HepG2 (cell line): ENCODE measurements around the gene REEP3. TPM values are rescaled to one million over a fixed set of nuclear protein-coding genes. Genes with fewer than 3 reads are reported as not detected.

Source experiments
- AKNA ChIP-seq: sonication (generic); formaldehyde crosslinking; IDR thresholded peaks from 2 replicates; pipeline ENCODE4 v1.4.0; 2020; ENCODE audit warnings: missing genetic modification reagents, borderline replicate concordance
- CHCHD3 ChIP-seq: sonication (generic); formaldehyde crosslinking; IDR thresholded peaks from 2 replicates; pipeline ENCODE4 v1.8.0; 2022; ENCODE audit warnings: mild to moderate bottlenecking, missing genetic modification reagents, moderate library complexity
- CHD4 ChIP-seq: fragments of 200-600 bp; sonication (generic); IDR thresholded peaks from 2 replicates; pipeline ENCODE4 v1.7.0; 2017; ENCODE audit warnings: mild to moderate bottlenecking, low read length, borderline replicate concordance
- GRHL1 ChIP-seq: sonication (generic); formaldehyde crosslinking; conservative IDR thresholded peaks from 2 replicates; pipeline ENCODE4 v1.8.0; 2022; ENCODE audit warnings: missing genetic modification reagents
- MIXL1 ChIP-seq: IDR thresholded peaks from 2 replicates; pipeline ENCODE4 v1.6.1; 2016
- MLX ChIP-seq: IDR thresholded peaks from 2 replicates; pipeline ENCODE4 v1.6.1; 2016
- MNT ChIP-seq: fragments of 450-650 bp; IDR thresholded peaks from 2 replicates; pipeline ENCODE4 v1.6.1; 2016
- MTA3 ChIP-seq: sonication (generic); formaldehyde crosslinking; IDR thresholded peaks from 2 replicates; pipeline ENCODE4 v1.4.0; 2020; ENCODE audit warnings: missing genetic modification reagents
- NONO ChIP-seq, 2 experiments: fragments of 450-650 bp in 1 of 2; sonication (generic) in 1 of 2; formaldehyde crosslinking in 1 of 2; IDR thresholded peaks in 1 of 2; conservative IDR thresholded peaks in 1 of 2; 2 replicates each; pipeline versions ENCODE4 v1.6.1 to v1.8.0; 2017 to 2022; ENCODE audit warnings: mild to moderate bottlenecking in 1 of 2, missing genetic modification reagents in 1 of 2, moderate library complexity in 1 of 2
- RFXAP ChIP-seq: sonication (generic); formaldehyde crosslinking; IDR thresholded peaks from 2 replicates; pipeline ENCODE4 v1.4.0; 2020; ENCODE audit warnings: missing genetic modification reagents, borderline replicate concordance
- SP140L ChIP-seq: sonication (generic); formaldehyde crosslinking; IDR thresholded peaks from 2 replicates; pipeline ENCODE4 v1.4.0; 2020; ENCODE audit warnings: missing genetic modification reagents, borderline replicate concordance
- TSC22D2 ChIP-seq: sonication (generic); formaldehyde crosslinking; IDR thresholded peaks from 2 replicates; pipeline ENCODE4 v1.5.1; 2020; ENCODE audit warnings: missing genetic modification reagents, mild to moderate bottlenecking, borderline replicate concordance
- ZBTB3 ChIP-seq: sonication (generic); formaldehyde crosslinking; IDR thresholded peaks from 2 replicates; pipeline ENCODE4 v1.4.0; 2020; ENCODE audit warnings: low read depth, mild to moderate bottlenecking, moderate library complexity, missing genetic modification reagents, borderline replicate concordance
- ZBTB46 ChIP-seq: sonication (generic); formaldehyde crosslinking; IDR thresholded peaks from 2 replicates; pipeline ENCODE4 v1.4.0; 2020; ENCODE audit warnings: mild to moderate bottlenecking, missing genetic modification reagents, borderline replicate concordance
- ZNF468 ChIP-seq: sonication (generic); formaldehyde crosslinking; IDR thresholded peaks from 2 replicates; pipeline ENCODE4 v1.8.0; 2022; ENCODE audit warnings: mild to moderate bottlenecking, moderate library complexity, missing genetic modification reagents
- ZNF614 ChIP-seq: IDR thresholded peaks from 2 replicates; pipeline ENCODE4 v1.6.1; 2018; ENCODE audit warnings: missing biosample characterization, missing genetic modification reagents, inconsistent platforms, borderline replicate concordance
- ZNF772 ChIP-seq: sonication (generic); formaldehyde crosslinking; IDR thresholded peaks from 2 replicates; pipeline ENCODE4 v1.5.0; 2020; ENCODE audit warnings: mild to moderate bottlenecking, missing genetic modification reagents
- ZSCAN12 ChIP-seq: sonication (generic); formaldehyde crosslinking; IDR thresholded peaks from 2 replicates; pipeline ENCODE4 v1.9.0; 2021; ENCODE audit warnings: mild to moderate bottlenecking, missing genetic modification reagents
- polyA plus RNA-seq, 8 experiments: library from polyadenylated mRNA; depleted of rRNA in 3 of 8; stranded (reverse) in 7 of 8; unstranded in 1 of 8; fragments of >200 nt; fragmentation: Illumina TruSeq in 4 of 8; extraction: Trizol in 4 of 8; gene quantifications; 2 replicates each; pipeline versions ENCODE4 v1.2.1 to v1.2.3, GENCODE V29; 2011 to 2016; ENCODE audit warnings: low read depth in 4 of 8, missing spikeins in 1 of 8, mixed read lengths in 1 of 8; ENCODE audit not compliant: insufficient read depth in 1 of 8
- total RNA-seq, 5 experiments: library from RNA; depleted of rRNA; stranded (reverse); fragments of >200 nt; fragmentation: Illumina TruSeq; extraction: Trizol; gene quantifications; 2 replicates each; pipeline ENCODE4 v1.2.3, GENCODE V29; 2016; ENCODE audit warnings: low read depth in 1 of 5

The REEP3 gene
- total and polyA plus RNA-seq, 2 of the 13 experiments (the other 11 are each of a cell fraction or from before 2014, with no cell fraction given), result 7.1 to 31.4 TPM

- TF ChIP-seq GRHL1 (CRISPR knock-in tag) (no peak), MNT (no peak), CHCHD3 (no peak), ZBTB3 (no peak), CHD4 (no peak), AKNA (CRISPR knock-in tag) (no peak), ZNF772 (CRISPR knock-in tag) (no peak), NONO (IDR thresholded peaks at IDR 0.05) (no peak), NONO (CRISPR knock-in tag; conservative IDR thresholded peaks at IDR 0.05) (no peak), RFXAP (CRISPR knock-in tag) (no peak), TSC22D2 (no peak), MIXL1 (no peak), MLX (CRISPR knock-in tag) (no peak), ZNF468 (CRISPR knock-in tag) (no peak), ZNF614 (no peak), ZSCAN12 (CRISPR knock-in tag) (no peak), MTA3 (CRISPR knock-in tag) (no peak), SP140L (no peak), ZBTB46 (CRISPR knock-in tag) (no peak)
Observed at GRCh38 chr10:63630085-63630930, 109.1 kb downstream of the REEP3 start (continued).
